Thoracic aorta endothelial cell (primary cell): Measurements from ENCODE around the gene CD14. TPM values are rescaled to one million over a fixed set of nuclear protein-coding genes. Genes with fewer than 3 reads are reported as not detected.

ENCODE experiments used
- total RNA-seq: library from RNA; depleted of rRNA; stranded (reverse); fragments of >200 nt; gene quantifications from 2 replicates; pipeline ENCODE4 v1.2.3, GENCODE V29; 2012

The CD14 gene
- 0.14 and 0.40 TPM in 2 replicates for total RNA-seq

DNA sequence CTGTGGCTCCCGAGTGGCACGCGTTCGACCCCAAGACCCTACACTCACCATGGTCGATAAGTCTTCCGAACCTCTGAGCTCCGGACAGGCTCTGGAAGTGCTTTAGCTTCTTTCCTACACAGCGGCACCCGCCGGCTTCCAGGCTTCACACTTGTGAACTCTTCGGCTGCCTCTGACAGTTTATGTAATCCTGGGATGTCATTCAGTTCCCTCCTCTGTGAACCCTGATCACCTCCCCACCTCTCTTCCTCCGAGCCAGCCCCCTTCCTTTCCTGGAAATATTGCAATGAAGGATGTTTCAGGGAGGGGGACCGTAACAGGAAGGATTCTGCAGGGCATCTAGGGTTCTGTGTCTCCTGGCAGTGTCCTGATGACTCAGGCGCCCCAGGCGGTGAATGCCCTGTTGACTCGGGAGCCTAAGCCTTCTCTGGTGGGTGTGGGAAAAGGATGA, at the start of gene CD14:
Gene CD14, minus strand, starts transcription at position 155 of the 451 bp plus-strand sequence. Its CDS starts 104 bp downstream, at position 51.

GRCh38 chr5:140673187-140673976, 40.4 kb upstream of the CD14 start, which contains the start of gene DND1:
Gene DND1, minus strand, starts transcription at chr5:140673576. Its CDS starts 34 bp downstream, at chr5:140673542.

GRCh38 chr5:140664359-140665119, 31.6 kb upstream of the CD14 start, which contains the start of gene WDR55:
Gene WDR55, plus strand, starts transcription at chr5:140664904. Its CDS starts 9 bp downstream, at chr5:140664913.

DNA sequence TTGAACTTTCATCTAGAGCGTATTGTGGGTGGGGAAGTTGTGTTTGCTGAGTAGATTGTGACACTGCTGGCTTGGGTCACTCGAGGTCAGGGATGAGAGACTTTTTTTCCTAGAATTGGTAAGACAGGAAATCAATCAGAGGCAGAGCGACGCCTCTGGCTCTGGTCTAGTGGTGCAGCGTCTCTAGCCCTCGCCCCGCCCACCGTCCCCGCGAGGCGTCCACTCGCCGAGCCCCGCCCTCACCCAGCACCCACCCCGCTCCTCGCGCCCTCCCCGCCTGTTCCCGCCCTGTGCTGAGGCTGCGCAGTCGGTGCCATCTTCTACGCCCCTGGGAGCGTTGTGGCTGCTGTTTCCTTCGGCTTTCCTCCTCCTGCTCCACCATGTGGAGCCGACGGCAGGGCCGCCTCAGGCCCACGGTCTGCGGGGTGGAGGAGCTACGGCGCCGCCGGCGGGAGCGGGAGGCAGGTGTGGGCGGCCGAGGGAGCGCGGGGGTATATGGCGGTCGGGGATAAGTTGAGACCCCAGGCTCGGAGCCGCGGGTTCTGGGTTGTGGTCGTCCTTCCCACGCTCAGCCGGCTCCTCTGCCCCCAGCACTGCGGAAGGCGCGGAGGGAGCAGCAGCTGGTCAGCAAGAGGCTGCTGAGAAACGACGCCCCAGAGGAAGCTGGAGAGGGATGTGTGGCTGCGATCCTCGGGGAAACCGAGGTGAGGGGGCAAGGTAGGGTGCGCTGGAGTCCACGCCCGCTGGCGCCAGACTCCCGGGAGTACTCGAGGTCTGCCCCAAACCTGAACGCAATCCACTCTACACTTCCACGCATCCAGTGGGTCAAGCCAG, 6.4 kb upstream of the CD14 start, which contains the start of gene TMCO6:
Gene TMCO6, plus strand, starts transcription at position 304 of the 834 bp plus-strand sequence. Its CDS starts 77 bp downstream, at position 381.

Other genes starting within 250 kb of the CD14 start
- 94.7 and 111 TPM in 2 replicates for gene ANKHD1, start 231.3 kb downstream of the CD14 start, total RNA-seq
- 0.53 and 1.7 TPM in 2 replicates for gene EIF4EBP3, start 85.5 kb downstream of the CD14 start, total RNA-seq
- gene SRA1, start 75.7 kb downstream of the CD14 start, total RNA-seq: 20.5 and 25.5 TPM in 2 replicates
- gene APBB3, start 68.6 kb downstream of the CD14 start, total RNA-seq: 5.6 and 6.1 TPM in 2 replicates
- 28.6 and 34.2 TPM in 2 replicates for gene SLC35A4, start 68.3 kb downstream of the CD14 start, total RNA-seq
- 21.3 and 49.0 TPM in 2 replicates for gene TMCO6, start 6.3 kb upstream of the CD14 start, total RNA-seq
- 30.3 and 31.0 TPM in 2 replicates for gene NDUFA2, start 14.5 kb upstream of the CD14 start, total RNA-seq
- gene IK, start 14.7 kb upstream of the CD14 start, total RNA-seq: 105 and 117 TPM in 2 replicates
- gene WDR55, start 31.7 kb upstream of the CD14 start, total RNA-seq: 25.3 and 26.6 TPM in 2 replicates
- 0.43 and 0.53 TPM in 2 replicates for gene DND1, start 40.4 kb upstream of the CD14 start, total RNA-seq
- gene HARS1, start 58.2 kb upstream of the CD14 start, total RNA-seq: 72.0 and 73.0 TPM in 2 replicates
- 33.2 and 34.8 TPM in 2 replicates for gene HARS2, start 58.3 kb upstream of the CD14 start, total RNA-seq
- gene ZMAT2, start 67.3 kb upstream of the CD14 start, total RNA-seq: 33.0 and 40.3 TPM in 2 replicates
- not detected in 2 replicates for gene PCDHA1, start 153.0 kb upstream of the CD14 start, total RNA-seq
- gene PCDHA2, start 161.7 kb upstream of the CD14 start, total RNA-seq: under 0.01 TPM in 1 of 2 replicates, not detected in the other
- 0.13 and 0.14 TPM in 2 replicates for gene PCDHA3, start 167.9 kb upstream of the CD14 start, total RNA-seq
- 0.22 and 0.27 TPM in 2 replicates for gene PCDHA4, start 173.9 kb upstream of the CD14 start, total RNA-seq
- under 0.01 and 0.07 TPM in 2 replicates for gene PCDHA5, start 188.4 kb upstream of the CD14 start, total RNA-seq
- 0.13 and 0.22 TPM in 2 replicates for gene PCDHA6, start 194.8 kb upstream of the CD14 start, total RNA-seq
- 0.07 and 0.40 TPM in 2 replicates for gene PCDHA7, start 201.1 kb upstream of the CD14 start, total RNA-seq
- gene PCDHA8, start 208.0 kb upstream of the CD14 start, total RNA-seq: under 0.01 TPM in 2 replicates
- under 0.01 and 0.07 TPM in 2 replicates for gene PCDHA9, start 215.2 kb upstream of the CD14 start, total RNA-seq
- 0.07 and 0.27 TPM in 2 replicates for gene PCDHA10, start 222.7 kb upstream of the CD14 start, total RNA-seq
- gene PCDHA11, start 235.8 kb upstream of the CD14 start, total RNA-seq: under 0.01 TPM in 1 of 2 replicates, not detected in the other
- under 0.01 TPM in 1 of 2 replicates, not detected in the other for gene PCDHA12, start 242.1 kb upstream of the CD14 start, total RNA-seq
- not detected in 2 replicates for gene PCDHA13, start 248.9 kb upstream of the CD14 start, total RNA-seq